Liver (tissue), 9 donors: ENCODE data around the gene OR6C65. TPM values are rescaled to one million over a fixed set of nuclear protein-coding genes. Genes with fewer than 3 reads are reported as not detected.
"Not testable (repeated sequence)": the region's sequence is repeated elsewhere in the genome, so short reads cannot be mapped to it uniquely, and the experiment has no call there.

Experiments used
- DNase-seq: peaks from one replicate; pipeline ENCODE4 v3.0.0-alpha.2; 2017; ENCODE audit warnings: low spot score
- H3K27ac ChIP-seq, 2 donors: one replicate each; pipeline ENCODE4 v1.7.0; 2013; ENCODE audit warnings: inconsistent platforms in 2 of 2, low read length in 2 of 2, control low read depth in 1 of 2, low read depth in 1 of 2, mild to moderate bottlenecking in 1 of 2
- H3K27me3 ChIP-seq, 4 donors: one replicate each; pipeline versions ENCODE4 v1.6.1 to v1.7.0; 2013; ENCODE audit warnings: low read length in 3 of 4, inconsistent platforms in 1 of 4, mild to moderate bottlenecking in 1 of 4, moderate library complexity in 1 of 4; ENCODE audit not compliant: control insufficient read depth in 4 of 4, insufficient read depth in 4 of 4
- H3K36me3 ChIP-seq, 4 donors: one replicate each; pipeline versions ENCODE4 v1.6.1 to v1.7.0; 2013; ENCODE audit warnings: low read length in 3 of 4, mild to moderate bottlenecking in 3 of 4, low read depth in 1 of 4, moderate library complexity in 1 of 4; ENCODE audit not compliant: control insufficient read depth in 4 of 4, insufficient read depth in 3 of 4
- H3K4me1 ChIP-seq, 4 donors: one replicate each; pipeline versions ENCODE4 v1.6.1 to v1.7.0; 2013; ENCODE audit warnings: low read length in 3 of 4, mild to moderate bottlenecking in 3 of 4, moderate library complexity in 1 of 4; ENCODE audit not compliant: control insufficient read depth in 4 of 4, insufficient read depth in 4 of 4
- H3K4me3 ChIP-seq, 3 donors: one replicate each; pipeline versions ENCODE4 v1.6.1 to v1.7.0; 2013; ENCODE audit warnings: low read length in 3 of 3, control low read depth in 1 of 3, low read depth in 1 of 3, mild to moderate bottlenecking in 1 of 3
- H3K9ac ChIP-seq, 2 donors: one replicate each; pipeline ENCODE4 v1.7.0; 2013; ENCODE audit warnings: low read length in 2 of 2, mild to moderate bottlenecking in 2 of 2, moderate library complexity in 2 of 2, control low read depth in 1 of 2, low read depth in 1 of 2
- H3K9me3 ChIP-seq, 4 donors: one replicate each; pipeline versions ENCODE4 v1.6.1 to v1.7.0; 2013; ENCODE audit warnings: low read length in 3 of 4; ENCODE audit not compliant: control insufficient read depth in 4 of 4
- CTCF ChIP-seq: fragments of 150-350 bp; IDR thresholded peaks from 2 replicates; pipeline ENCODE4 v1.5.1; 2017; ENCODE audit warnings: improper control_type of control experiment, low read depth, low read length; ENCODE audit not compliant: missing input control
- EGR1 ChIP-seq, 2 donors: IDR thresholded peaks; 2 replicates each; pipeline ENCODE4 v1.6.1; 2016 to 2018; ENCODE audit warnings: antibody characterized with exemption in 2 of 2, low read depth in 2 of 2
- FOXA1 ChIP-seq: IDR thresholded peaks from 2 replicates; pipeline ENCODE4 v1.6.1; 2016; ENCODE audit warnings: antibody characterized with exemption
- GABPA ChIP-seq, 2 donors: IDR thresholded peaks in 1 of 2; conservative IDR thresholded peaks in 1 of 2; 2 replicates each; pipeline ENCODE4 v1.6.1; 2016; ENCODE audit warnings: antibody characterized with exemption in 2 of 2, mild to moderate bottlenecking in 1 of 2, moderate library complexity in 1 of 2
- HNF4A ChIP-seq, 2 donors: conservative IDR thresholded peaks; 2 replicates each; pipeline ENCODE4 v1.6.1; 2016; ENCODE audit warnings: antibody characterized with exemption in 2 of 2, mild to moderate bottlenecking in 2 of 2
- NR2F2 ChIP-seq: IDR thresholded peaks from 2 replicates; pipeline ENCODE4 v1.6.1; 2016; ENCODE audit warnings: antibody characterized with exemption
- SP1 ChIP-seq: IDR thresholded peaks from 2 replicates; pipeline ENCODE4 v1.6.1; 2018; ENCODE audit warnings: antibody characterized with exemption, mild to moderate bottlenecking
- TAF1 ChIP-seq: conservative IDR thresholded peaks from 2 replicates; pipeline ENCODE4 v1.6.1; 2016; ENCODE audit warnings: antibody characterized with exemption, mild to moderate bottlenecking
- YY1 ChIP-seq: IDR thresholded peaks from 2 replicates; pipeline ENCODE4 v1.6.1; 2016; ENCODE audit warnings: antibody characterized with exemption, mild to moderate bottlenecking
- ZBTB33 ChIP-seq: IDR thresholded peaks from 2 replicates; pipeline ENCODE4 v1.6.1; 2016; ENCODE audit warnings: antibody characterized with exemption
- WGBS: extraction: QIAGEN DNeasy Blood & Tissue Kit; methylation state at CpG from one replicate; pipeline ENCODE4 v1.1.7; 2013; 5-methylcytosine and 5-hydroxymethylcytosine counted together
- polyA plus RNA-seq, 2 donors: library from polyadenylated mRNA; stranded (reverse) in 1 of 2; unstranded in 1 of 2; fragments of 200-250 nt in 1 of 2; fragments of >200 nt in 1 of 2; fragmentation: Nextera tagmentation in 1 of 2; extraction: Ambion mirVana in 1 of 2; gene quantifications; one replicate each; pipeline versions ENCODE4 v1.2.1 to v1.2.3, GENCODE V29; 2013 to 2015
- total RNA-seq, 2 donors: library from RNA; depleted of rRNA; stranded (reverse); fragments of >200 nt; gene quantifications; one replicate each; pipeline ENCODE4 v1.2.3, GENCODE V29; 2014
- donor health status: healthy.
- donor health status: healthy.
- donor health status: healthy.
- donor health status: healthy.
- donor health status: healthy.

OR6C65 gene
- total and polyA plus RNA-seq, 4 donors, result not detected

GRCh38 chr12:55425954-55426353, 25.6 kb downstream of the OR6C65 start, which contains the start of gene OR6C76:
Gene OR6C76, plus strand, starts transcription at chr12:55426254. Its CDS starts 0 bp downstream, at chr12:55426254.
- no peak for DNase-seq
- H3K9me3 ChIP-seq, result no peaks in the 10 kb centered on the region
- no peak within 1 kb of the TSS for H3K27ac ChIP-seq
- H3K36me3 ChIP-seq, result no peaks in the 10 kb centered on the region
- TF ChIP-seq EGR1 (IDR thresholded peaks at IDR 0.05; ENCODE audit: low read depth in 2 of 2), result no peak
- TF ChIP-seq HNF4A (conservative IDR thresholded peaks at IDR 0.05), result no peak
- no peak for TF ChIP-seq ZBTB33
- no peak for TF ChIP-seq GABPA (IDR thresholded peaks at IDR 0.05 in 1 of 2, conservative IDR thresholded peaks at IDR 0.05 in 1 of 2)
- TF ChIP-seq CTCF, result no peak
- no peak within 1 kb of the TSS for H3K4me3 ChIP-seq
- WGBS, result 90% methylated on average over 4 of the region's 4 CpGs
- H3K9ac ChIP-seq, result no peak within 1 kb of the TSS
- H3K27me3 ChIP-seq, result peaks cover 0 to 4% (median 0%) of the 10 kb centered on the region in 4 donors
- H3K4me1 ChIP-seq, result no peaks in the 10 kb centered on the region

- Histone ChIP-seq H3K9ac (no peak overlapping the region), H3K27ac (no peak overlapping the region), H3K4me3 (no peak overlapping the region), H3K27me3 (peaks cover 0 to 4% (median 0%) of the 10 kb centered on the region in 4 donors), H3K4me1 (no peaks in the 10 kb centered on the region), H3K9me3 (no peaks in the 10 kb centered on the region), H3K36me3 (no peaks in the 10 kb centered on the region)
- TF ChIP-seq GABPA (IDR thresholded peaks at IDR 0.05 in 1 of 2, conservative IDR thresholded peaks at IDR 0.05 in 1 of 2) (no peak), YY1 (no peak), SP1 (no peak), FOXA1 (no peak), NR2F2 (no peak), ZBTB33 (no peak), CTCF (no peak), TAF1 (no peak)
- 34% methylated on average over 1 of the region's 1 CpG for WGBS
- no peak for DNase-seq
Observed at GRCh38 chr12:55428331-55429243, 28.3 kb downstream of the OR6C65 start.

- H3K36me3 ChIP-seq, H3K27ac ChIP-seq, H3K9me3 ChIP-seq, H3K4me1 ChIP-seq, DNase-seq, H3K4me3 ChIP-seq, H3K9ac ChIP-seq, H3K27me3 ChIP-seq: not testable (repeated sequence)
- WGBS, result 86% methylated on average over 5 of the region's 5 CpGs
Observed at GRCh38 chr12:55441233-55441632, 40.9 kb downstream of the OR6C65 start.
